ENCODE results near the gene TANC1. TPM values are rescaled to one million over a fixed set of nuclear protein-coding genes. Genes with fewer than 3 reads are reported as not detected.

The TANC1 gene
- total RNA-seq, 1 donor from 2014 or later, result 61.9 TPM

DNA sequence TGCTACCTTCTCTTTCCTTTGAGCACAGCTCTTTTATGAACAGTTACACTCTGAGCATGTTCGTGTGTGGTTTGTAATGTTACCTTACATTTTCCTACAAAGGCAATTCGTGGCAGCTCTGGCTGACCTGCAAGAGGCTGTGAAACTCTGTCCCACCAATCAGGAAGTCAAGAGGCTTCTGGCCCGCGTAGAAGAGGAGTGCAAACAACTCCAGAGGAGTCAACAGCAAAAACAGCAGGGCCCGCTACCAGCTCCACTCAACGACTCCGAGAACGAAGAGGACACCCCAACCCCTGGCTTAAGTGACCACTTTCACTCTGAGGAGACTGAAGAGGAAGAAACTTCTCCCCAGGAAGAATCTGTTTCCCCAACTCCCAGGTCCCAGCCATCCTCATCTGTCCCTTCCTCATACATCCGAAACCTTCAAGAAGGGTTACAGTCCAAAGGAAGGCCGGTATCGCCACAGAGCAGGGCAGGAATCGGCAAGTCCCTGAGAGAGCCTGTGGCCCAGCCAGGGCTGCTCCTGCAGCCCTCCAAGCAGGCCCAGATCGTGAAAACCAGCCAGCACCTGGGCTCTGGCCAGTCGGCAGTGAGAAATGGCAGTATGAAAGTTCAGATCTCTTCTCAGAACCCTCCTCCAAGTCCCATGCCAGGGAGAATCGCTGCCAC, 261.2 kb downstream of the TANC1 start:
- intact Hi-C loops (cut with DNase I), result no loop called here
- H3K4me1 ChIP-seq, result peaks cover 6% of the 10 kb centered on the region
- H3K36me3 ChIP-seq, result peaks cover 0 to 56% of the 10 kb centered on the region in 2 donors
- H3K27me3 ChIP-seq, result no peaks in the 10 kb centered on the region
- no peak overlapping the region for H3K4me3 ChIP-seq
- DNase-seq (ENCODE audit: extremely low spot score in 2 of 2), result peak in 1 of 2 donors; percentile 64
- H3K27ac ChIP-seq, result no peak overlapping the region
- TF ChIP-seq, protein P1, sequence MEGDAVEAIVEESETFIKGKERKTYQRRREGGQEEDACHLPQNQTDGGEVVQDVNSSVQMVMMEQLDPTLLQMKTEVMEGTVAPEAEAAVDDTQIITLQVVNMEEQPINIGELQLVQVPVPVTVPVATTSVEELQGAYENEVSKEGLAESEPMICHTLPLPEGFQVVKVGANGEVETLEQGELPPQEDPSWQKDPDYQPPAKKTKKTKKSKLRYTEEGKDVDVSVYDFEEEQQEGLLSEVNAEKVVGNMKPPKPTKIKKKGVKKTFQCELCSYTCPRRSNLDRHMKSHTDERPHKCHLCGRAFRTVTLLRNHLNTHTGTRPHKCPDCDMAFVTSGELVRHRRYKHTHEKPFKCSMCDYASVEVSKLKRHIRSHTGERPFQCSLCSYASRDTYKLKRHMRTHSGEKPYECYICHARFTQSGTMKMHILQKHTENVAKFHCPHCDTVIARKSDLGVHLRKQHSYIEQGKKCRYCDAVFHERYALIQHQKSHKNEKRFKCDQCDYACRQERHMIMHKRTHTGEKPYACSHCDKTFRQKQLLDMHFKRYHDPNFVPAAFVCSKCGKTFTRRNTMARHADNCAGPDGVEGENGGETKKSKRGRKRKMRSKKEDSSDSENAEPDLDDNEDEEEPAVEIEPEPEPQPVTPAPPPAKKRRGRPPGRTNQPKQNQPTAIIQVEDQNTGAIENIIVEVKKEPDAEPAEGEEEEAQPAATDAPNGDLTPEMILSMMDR (IDR thresholded peaks at IDR 0.05), result no peak
- TF ChIP-seq POLR2AphosphoS5 (IDR thresholded peaks at IDR 0.05; ENCODE audit: insufficient read depth in 1 of 2, low read depth in 1 of 2), result no peak
- no peak for TF ChIP-seq POLR2A (IDR thresholded peaks at IDR 0.05)
- H3K9me3 ChIP-seq, result no peaks in the 10 kb centered on the region

DNA sequence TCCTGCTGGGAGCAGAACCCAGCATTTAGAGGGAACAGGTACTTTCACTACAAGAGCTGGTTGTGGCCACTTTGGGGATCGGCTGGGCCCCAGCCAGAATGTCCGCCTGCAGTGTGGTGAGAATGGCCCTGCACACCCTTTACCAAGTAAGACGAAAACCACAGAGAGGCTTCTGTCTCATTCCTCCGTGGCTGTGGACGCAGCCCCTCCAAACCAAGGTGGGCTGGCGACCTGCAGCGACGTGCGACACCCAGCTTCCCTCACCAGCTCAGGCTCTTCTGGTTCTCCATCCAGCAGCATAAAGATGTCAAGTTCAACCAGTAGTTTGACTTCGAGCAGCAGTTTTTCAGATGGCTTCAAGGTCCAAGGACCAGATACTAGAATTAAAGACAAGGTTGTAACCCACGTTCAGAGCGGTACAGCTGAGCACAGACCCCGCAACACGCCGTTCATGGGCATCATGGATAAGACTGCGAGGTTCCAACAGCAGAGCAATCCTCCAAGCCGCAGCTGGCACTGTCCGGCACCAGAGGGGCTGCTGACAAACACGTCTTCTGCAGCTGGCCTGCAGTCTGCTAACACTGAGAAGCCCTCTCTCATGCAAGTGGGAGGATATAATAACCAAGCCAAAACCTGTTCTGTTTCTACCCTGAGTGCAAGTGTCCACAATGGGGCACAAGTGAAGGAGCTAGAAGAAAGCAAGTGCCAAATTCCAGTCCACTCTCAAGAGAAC, 261.9 kb downstream of the TANC1 start:
- intact Hi-C loops (cut with DNase I), result no loop called here
- Histone ChIP-seq H3K27me3 (no peaks in the 10 kb centered on the region), H3K9me3 (no peaks in the 10 kb centered on the region), H3K36me3 (peaks cover 0 to 57% of the 10 kb centered on the region in 2 donors), H3K4me3 (no peak overlapping the region), H3K27ac (no peak overlapping the region), H3K4me1 (peaks cover 6% of the 10 kb centered on the region)
- TF ChIP-seq POLR2A (IDR thresholded peaks at IDR 0.05), result no peak
- TF ChIP-seq, protein P1 (IDR thresholded peaks at IDR 0.05), result no peak
- TF ChIP-seq POLR2AphosphoS5 (IDR thresholded peaks at IDR 0.05; ENCODE audit: insufficient read depth in 1 of 2, low read depth in 1 of 2), result no peak
- DNase-seq (ENCODE audit: extremely low spot score in 2 of 2), result peak in 1 of 2 donors; percentile 76

DNA sequence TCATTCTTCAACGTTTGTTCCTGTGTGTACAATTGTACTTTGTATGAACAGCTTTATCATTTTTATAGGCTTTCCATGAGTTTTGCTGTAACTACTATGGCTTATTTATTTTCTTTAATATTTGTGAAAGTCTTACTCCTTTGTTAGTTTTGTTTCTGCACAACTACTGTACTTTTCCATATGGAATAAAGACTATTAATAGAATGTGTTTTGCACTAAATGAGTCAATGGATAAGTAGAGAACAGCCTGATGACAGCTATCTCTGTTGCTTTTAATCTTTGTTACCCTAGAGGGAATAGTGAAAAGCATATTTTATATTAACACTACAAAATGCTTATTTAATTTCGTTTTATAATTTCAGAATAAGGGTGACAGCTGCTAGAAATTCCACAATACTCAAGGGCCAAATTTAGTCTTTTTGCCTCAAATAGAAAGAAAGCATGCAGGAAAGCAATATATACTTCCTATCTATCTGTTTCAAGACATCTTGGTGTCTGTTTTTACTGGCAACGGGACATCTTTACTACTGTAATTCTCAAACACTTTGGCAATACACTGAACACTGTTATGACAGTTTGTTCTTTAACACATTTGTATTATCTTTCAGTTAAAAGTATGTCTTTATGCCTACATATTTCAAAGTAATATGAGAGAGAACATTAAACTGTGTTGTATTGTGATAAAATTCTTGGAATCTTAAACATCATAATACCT, 264.2 kb downstream of the TANC1 start:
- no peaks in the 10 kb centered on the region for H3K4me1 ChIP-seq
- H3K36me3 ChIP-seq, result peaks cover 0 to 63% of the 10 kb centered on the region in 2 donors
- H3K27me3 ChIP-seq, result no peaks in the 10 kb centered on the region
- DNase-seq (ENCODE audit: extremely low spot score in 2 of 2), result no peak
- no peak overlapping the region for H3K4me3 ChIP-seq
- TF ChIP-seq POLR2A (IDR thresholded peaks at IDR 0.05), result no peak
- no peaks in the 10 kb centered on the region for H3K9me3 ChIP-seq
- no peak overlapping the region for H3K27ac ChIP-seq
- intact Hi-C loops (cut with DNase I), result no loop called here

DNA sequence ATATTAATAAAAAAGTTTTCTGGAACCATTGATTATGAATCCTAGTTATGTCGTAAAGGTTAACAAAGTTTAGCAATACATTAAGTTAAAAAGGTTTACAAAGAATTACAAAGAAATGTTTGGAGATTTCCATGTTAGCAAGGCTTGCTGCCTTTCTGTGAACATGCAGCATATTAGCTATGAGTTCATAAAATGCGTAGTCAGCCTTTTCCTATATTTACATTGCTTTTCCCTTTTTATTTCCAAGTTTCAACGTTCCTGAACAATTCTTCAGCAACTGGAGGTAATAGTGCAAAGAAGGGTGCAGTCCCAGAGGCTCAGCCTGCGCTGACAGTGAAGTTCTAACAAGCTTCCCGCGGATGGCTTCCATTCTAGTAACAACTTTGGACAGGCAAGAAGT, 266.4 kb downstream of the TANC1 start:
- Histone ChIP-seq H3K9me3 (no peaks in the 10 kb centered on the region), H3K4me1 (no peaks in the 10 kb centered on the region), H3K36me3 (peaks cover 0 to 63% of the 10 kb centered on the region in 2 donors), H3K27ac (no peak overlapping the region), H3K4me3 (no peak overlapping the region), H3K27me3 (no peaks in the 10 kb centered on the region)
- DNase-seq (ENCODE audit: extremely low spot score in 2 of 2), result peak in 1 of 2 donors; percentile 11
- no peak for TF ChIP-seq POLR2A (IDR thresholded peaks at IDR 0.05)
- TF ChIP-seq, protein P1 (IDR thresholded peaks at IDR 0.05), result no peak
- TF ChIP-seq POLR2AphosphoS5 (IDR thresholded peaks at IDR 0.05; ENCODE audit: insufficient read depth in 1 of 2, low read depth in 1 of 2), result no peak
- intact Hi-C loops (cut with DNase I), result no loop called here

DNA sequence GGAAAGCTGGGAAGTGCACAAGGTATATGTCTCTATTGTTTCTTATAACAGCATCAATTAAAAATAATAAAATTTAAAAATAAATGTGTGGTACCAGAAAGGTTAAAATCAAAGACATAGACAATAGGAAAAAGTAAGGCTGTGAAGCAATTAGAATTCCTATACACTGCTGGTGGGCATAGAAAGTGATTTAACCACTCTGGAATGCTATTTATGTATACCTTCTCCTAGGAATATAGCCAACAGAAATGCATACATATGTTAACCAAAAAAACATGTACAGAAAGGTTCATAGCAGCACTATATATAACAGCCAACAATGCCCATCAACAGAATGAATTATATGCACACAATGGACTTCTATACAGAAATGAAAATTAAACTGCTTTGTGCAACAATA, 275.1 kb downstream of the TANC1 start:
- intact Hi-C loops (cut with DNase I), result no loop called here
- no peaks in the 10 kb centered on the region for H3K9me3 ChIP-seq
- H3K36me3 ChIP-seq, result peaks cover 0 to 44% of the 10 kb centered on the region in 2 donors

More for the DNA sequence above, 275.1 kb downstream of the TANC1 start:
- no peak for DNase-seq (ENCODE audit: extremely low spot score in 2 of 2)
- Histone ChIP-seq H3K27ac (no peak overlapping the region), H3K4me1 (no peaks in the 10 kb centered on the region), H3K4me3 (no peak overlapping the region), H3K27me3 (no peaks in the 10 kb centered on the region)
- no peak for TF ChIP-seq POLR2AphosphoS5 (IDR thresholded peaks at IDR 0.05; ENCODE audit: insufficient read depth in 1 of 2, low read depth in 1 of 2)
- no peak for TF ChIP-seq POLR2A (IDR thresholded peaks at IDR 0.05)
- TF ChIP-seq, protein P1 (IDR thresholded peaks at IDR 0.05), result no peak

Measured in vagina (tissue), 2 donors.